GM21515 (cell line): ENCODE data around the gene CTLA4.
A peak's percentile ranks its signal among the peaks of the same experiment; 100 is the strongest.
"Not testable (repeated sequence)": the region's sequence is repeated elsewhere in the genome, so short reads cannot be mapped to it uniquely, and the experiment has no call there.

Experiments
- ATAC-seq: cut with Tn5 transposase; IDR thresholded peaks from one replicate; pipeline ENCODE4 v1.9.1; 2021; ENCODE audit not compliant: unreplicated experiment

Gene CTLA4

DNA sequence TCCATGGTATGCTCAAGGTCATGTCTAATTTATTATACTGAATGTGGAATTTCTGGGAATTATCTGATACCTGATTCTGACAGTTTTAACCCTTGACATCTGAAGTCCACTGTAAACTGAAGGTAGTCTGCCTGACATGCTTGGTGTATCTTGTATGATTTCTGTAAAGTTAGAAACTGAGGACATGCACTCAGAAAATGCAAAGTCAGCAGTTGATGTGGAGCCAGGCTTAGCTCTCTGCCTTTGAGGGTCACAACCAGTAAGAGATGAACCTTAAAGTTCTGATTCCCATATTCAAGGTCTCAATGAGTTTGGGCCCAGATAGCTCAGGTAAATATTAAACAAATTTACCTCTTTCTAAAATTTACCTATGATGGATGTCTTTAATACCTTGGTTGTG lies 12.3 kb upstream of the CTLA4 start:
- ATAC-seq = no peak

DNA sequence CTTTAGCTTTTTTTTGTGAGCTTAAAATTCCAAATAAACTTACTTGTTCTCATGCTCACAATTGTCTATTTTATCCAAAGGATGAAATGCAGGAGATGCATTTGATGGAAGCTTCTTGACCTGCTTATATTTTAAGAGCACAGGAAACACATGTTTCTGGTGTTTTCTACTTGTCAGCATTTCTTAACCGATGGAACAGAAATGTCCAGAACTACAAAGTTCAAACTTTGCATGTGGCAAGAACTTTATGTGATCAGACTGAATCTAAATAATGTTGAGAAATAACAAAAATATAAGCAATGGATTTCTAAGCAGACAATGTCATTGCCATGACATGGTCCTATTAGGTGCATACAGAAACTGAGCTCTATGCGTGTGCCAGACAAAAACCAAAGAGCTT lies 9.9 kb upstream of the CTLA4 start:
- ATAC-seq = no peak

DNA sequence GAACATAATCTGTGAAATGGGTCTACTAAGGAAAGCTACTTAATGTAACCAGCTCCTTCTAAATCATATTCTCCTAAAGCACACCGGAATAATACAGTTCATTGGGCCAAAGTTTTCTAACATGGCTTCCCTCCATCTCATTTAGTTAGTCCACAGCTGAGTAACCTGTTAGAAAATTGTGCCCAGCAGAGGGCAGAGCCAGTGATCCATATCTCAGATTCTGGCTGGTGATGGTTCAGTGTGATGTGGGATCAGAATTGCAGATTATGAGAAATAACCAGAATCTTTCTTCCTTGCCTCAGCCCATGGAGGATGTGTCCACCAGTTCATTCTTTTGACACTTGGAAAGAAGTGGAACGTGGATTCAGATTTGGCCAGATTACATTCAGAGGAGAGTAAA lies 9.4 kb upstream of the CTLA4 start:
- ATAC-seq = no peak

DNA sequence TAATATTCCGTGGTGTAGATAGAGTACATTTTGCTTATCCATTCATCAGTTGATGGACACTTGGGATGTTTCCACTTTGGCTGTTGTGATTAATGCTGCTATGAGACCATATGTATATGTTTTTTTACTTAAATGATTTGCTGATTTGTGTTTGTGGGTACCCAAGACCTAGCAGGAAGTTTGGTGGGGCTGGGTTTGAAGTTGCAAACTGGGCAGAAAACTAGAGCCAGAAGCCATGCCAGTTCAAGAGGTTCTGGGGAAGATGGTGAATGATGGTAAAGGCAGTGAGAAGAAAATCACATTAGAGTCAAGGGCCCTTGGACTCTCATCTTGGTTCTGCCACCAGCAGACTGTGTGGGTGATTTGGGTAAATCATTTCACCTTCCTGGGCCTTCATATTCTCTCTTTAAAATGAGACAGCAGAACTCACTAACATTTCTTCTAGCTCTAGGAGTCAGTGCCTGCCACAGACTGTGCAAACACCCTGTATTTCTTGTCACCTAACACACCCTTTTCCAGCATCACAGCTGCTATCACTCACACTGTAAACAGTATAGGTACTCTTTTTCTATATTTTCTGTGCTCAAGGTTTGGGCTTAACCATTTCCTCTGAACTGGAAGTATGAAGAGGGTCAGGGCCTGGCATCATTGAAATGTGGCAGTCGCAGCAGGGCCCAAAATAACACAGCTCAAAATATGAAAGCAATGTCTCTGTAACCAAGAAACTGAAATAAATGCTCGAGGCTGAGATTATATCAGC lies 8.4 kb upstream of the CTLA4 start:
- ATAC-seq = no peak

DNA sequence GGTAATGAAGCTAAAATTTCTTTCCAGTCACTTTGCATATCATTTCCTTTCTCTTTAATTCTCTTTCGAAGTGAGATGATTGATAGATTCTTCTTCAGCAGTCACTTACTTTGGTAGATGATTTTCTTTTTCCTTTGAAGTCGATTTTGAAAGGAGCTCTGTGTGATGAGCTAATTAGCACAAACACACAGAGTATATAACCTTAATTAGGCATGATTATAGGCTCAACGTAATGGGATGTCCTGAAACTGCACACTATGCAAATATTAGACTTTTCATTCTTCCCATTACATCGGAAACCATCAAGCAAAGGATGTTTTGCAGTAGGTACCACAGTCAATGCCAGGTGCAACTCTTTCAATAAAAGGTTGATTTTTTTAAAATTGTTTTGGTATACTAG lies 6.4 kb upstream of the CTLA4 start:
- no peak for ATAC-seq

DNA sequence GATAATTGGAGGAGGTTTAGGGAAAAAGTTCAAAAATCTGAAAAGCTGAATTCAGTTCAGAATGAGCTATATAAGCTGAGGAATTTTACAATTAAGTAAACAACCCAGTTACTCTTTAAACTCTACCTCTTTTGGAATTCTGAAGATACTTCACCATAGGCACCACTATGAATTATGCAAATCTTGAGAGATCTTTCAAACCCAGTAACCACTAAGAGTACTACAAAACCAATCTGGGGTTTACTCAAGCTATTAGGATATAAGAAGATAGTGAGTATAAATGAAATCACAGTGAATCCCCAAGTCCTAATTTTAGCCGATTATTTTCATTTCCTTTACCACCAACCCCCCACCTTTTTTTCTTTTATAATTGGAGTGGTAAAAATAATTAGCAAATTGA lies 6.0 kb upstream of the CTLA4 start:
- no peak for ATAC-seq

DNA sequence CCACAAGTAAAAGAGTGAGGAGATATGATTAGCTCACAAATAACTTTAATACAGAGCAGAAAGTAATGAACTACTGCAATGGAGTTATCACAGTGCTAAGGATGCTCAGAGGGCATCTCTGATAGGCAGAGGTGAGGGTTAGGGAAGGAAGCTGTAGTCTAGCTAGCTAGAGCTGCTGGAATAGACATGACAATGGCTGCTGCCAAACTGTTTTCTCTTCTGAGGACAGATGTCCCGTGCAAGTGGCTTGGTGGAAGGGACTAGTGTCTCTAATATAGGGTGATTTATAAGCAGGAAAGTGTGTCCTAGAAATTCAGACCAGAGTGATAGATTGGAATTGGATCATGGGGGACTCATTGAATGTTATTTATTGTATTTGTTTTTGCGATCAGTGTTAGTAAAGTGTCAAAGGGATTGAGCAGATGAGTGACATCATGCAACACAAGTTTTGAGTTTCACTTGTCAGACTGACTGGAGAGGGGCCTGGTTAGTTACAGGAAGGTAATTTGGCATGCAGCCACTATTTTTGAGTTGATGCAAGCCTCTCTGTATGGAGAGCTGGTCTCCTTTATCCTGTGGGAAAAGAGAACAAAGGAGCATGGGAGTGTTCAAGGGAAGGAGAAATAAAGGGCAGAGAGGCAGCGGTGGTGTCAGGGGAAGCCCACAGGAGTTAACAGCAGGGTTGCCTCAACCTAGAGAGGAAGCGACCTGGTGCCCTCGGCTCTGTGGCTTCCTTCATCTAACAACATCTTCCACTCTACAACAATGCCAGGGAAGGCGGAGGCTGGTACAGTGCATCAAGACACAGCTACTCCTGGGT lies 1.9 kb downstream of the CTLA4 start:
- no peak for ATAC-seq

DNA sequence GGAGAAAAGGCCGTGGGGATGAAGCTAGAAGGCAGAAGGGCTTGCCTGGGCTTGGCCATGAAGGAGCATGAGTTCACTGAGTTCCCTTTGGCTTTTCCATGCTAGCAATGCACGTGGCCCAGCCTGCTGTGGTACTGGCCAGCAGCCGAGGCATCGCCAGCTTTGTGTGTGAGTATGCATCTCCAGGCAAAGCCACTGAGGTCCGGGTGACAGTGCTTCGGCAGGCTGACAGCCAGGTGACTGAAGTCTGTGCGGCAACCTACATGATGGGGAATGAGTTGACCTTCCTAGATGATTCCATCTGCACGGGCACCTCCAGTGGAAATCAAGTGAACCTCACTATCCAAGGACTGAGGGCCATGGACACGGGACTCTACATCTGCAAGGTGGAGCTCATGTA lies 2.9 kb downstream of the CTLA4 start:
- ATAC-seq = no peak

DNA sequence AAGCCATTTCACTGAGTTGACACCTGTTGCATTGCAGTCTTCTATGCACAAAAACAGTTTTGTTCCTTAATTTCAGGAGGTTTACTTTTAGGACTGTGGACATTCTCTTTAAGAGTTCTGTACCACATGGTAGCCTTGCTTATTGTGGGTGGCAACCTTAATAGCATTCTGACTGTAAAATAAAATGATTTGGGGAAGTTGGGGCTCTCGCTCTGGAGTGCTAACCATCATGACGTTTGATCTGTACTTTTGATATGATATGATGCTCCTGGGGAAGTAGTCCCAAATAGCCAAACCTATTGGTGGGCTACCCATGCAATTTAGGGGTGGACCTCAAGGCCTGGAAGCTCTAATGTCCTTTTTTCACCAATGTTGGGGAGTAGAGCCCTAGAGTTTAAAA lies 3.4 kb downstream of the CTLA4 start:
- ATAC-seq = no peak

DNA sequence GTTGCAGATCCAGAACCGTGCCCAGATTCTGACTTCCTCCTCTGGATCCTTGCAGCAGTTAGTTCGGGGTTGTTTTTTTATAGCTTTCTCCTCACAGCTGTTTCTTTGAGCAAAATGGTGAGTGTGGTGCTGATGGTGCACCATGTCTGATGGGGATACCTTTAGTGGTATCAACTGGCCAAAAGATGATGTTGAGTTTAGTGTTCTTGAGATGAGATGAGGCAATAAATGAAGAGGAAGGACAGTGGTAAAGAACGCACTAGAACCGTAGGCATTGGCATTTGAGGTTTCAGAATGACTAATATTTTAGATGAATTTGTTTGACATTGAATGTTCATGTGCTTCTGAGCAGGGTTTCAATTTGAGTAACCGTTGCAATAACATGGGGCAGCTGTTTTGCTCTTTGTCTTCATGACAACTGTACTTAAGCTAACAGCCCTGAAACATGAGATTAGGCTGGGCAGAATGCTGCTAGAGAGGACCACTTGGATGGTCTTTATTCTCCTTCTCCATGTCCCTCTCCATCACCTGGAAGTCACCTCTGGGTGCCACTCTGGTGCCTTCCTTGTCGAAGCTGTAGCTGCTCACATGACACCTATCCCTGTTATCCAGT lies 3.9 kb downstream of the CTLA4 start:
- peak; percentile 94 for ATAC-seq

DNA sequence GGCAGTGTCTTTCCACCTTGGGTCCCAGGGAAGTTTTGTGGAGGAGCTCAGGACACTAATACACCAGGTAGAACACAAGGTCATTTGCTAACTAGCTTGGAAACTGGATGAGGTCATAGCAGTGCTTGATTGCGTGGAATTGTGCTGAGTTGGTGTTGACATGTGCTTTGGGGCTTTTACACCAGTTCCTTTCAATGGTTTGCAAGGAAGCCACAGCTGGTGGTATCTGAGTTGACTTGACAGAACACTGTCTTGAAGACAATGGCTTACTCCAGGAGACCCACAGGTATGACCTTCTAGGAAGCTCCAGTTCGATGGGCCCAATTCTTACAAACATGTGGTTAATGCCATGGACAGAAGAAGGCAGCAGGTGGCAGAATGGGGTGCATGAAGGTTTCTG lies 5.9 kb downstream of the CTLA4 start:
- no peak for ATAC-seq

DNA sequence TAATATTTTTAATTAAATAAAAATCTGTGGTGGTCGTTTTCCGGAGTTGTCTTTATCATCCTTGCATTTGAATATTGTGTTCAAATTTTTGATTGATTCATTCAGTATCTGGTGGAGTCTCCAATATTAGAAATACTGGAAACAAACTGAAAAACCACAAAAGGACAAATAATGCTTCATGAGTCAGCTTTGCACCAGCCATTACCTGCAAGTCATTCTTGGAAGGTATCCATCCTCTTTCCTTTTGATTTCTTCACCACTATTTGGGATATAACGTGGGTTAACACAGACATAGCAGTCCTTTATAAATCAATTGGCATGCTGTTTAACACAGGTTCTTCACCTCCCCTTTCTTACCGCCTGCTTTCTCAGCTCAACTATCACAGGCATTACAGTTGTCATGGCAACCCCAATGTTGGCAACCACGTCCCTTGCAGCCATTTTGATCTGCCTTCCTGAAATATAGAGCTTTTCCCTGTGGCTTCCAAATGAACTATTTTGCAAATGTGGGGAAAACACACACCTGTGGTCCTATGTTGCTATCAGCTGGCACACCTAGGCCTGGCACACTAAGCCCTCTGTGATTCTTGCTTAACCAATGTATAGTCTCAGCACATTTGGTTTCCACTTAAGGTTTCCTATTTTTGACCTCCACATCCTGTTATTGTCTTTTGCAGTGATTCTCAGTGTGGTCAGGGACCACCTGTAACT lies 6.5 kb downstream of the CTLA4 start:
- no peak for ATAC-seq

DNA sequence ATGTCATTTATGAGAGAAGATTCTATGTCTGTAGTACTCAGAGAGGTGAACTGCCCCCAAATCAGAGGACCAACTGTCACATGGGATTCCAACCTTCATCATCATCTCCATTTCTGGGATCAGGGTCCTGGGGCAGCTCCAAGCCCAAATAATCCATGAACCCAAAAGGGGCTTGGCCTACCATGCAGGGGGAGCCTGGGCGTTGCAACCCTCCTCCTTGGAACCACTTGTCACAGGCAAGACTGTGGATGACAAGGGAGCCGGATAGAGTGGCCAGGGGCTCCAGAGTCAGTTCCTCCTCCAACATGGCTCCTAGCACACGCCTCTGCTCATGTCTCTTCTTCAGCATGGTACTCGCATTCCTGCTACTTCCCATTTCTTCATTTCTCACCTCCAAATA lies 7.9 kb downstream of the CTLA4 start:
- ATAC-seq = no peak

DNA sequence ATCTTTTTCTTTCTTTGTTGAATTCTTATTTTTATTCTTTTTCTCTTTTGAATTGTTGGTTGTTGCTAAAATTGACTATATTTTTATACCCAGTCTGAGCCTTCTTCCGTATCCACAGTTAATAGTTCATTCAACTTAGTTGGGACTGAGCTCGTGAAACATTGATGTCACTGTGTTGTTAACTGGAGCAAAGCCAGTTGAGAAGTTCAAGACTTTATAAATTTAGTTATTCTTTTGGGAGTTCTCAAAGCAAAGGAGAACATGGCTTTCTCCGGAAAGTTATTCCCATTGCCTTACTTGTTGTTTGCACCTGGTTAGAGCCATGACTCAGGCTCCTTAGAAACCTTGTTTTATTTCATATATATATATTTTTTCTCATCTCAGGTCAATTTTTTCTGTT lies 8.8 kb downstream of the CTLA4 start:
- ATAC-seq = no peak

DNA sequence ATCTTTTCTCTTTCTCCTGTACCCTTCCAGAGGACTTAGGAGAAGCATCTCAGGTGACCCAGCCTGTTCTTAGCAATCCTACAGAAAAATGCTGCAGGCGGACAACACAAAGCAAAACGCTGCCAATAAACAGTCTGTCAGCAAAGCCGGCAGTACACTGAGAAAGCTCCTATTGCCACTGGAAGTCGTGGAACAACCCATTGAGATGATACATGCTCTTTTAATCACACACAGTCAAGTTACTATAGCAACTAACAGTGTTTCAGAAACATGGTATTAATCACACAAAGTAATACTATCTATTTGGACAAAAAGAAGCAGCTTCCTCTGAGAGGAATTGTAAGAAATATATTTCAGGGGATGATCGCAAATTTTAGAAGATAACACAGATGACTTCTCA lies 10.5 kb downstream of the CTLA4 start:
- no peak for ATAC-seq

DNA sequence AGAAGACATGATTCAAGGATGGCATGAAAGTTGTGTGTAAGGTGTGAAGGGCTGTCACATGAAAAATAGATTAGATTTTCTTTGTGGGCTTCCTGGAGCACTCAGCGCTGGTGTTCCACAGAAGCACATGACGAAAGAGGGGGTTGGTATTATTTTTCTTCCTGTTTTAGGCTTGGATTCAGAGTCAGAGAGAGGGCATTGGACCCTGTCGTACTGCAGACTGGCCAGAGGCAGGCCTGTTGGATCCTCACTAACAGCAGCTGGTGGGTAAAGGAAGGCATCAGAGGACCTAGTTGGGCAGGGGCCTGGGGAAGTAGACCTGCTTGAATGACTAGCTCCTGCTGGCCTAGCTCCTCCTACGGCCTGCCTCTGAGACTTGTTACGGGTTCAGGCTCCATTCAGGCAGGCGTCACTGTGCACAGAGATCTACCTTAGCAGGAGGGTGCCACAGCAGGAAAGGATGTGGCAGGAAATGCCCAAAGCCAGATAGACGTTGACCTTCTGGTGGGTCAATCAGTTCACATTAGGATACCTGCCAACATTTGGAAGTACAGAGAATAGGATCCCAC lies 13.1 kb downstream of the CTLA4 start:
- ATAC-seq = no peak

DNA sequence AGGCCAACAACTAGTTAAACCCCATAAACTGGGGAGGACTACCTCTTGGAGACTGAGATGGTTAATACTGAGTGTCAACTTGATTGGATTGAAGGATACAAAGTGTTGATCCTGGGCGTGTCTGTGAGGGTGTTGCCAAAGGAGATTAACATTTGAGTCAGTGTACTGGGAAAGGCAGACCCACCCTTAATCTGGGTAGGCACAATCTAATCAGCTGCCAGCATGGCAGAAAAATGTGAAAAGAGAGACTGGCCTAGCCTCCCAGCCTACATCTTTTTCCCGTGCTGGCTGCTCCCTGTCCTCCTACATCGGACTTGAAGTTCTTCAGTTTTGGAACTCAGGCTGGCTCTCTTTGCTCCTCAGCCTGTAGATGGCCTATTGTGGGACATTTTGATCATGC lies 13.6 kb downstream of the CTLA4 start:
- ATAC-seq = not testable (repeated sequence)

DNA sequence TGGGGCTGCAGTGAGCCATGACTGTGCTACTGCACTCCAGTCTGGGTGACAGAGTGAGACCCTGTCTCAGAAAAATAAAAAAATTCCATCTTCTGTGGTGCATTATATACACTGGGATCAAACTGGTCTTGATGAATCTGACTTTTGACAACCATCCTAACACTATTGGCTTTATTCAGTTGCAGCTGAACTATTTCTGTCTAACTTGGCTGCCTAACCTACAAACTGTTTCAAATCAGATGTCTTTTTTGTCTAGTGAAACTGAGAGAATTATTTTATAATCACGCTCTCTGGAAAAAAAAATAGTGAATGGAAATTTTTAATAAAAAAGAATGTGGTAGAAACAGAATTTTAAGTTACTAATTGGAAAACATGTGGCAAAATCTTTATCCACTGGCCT lies 15.0 kb downstream of the CTLA4 start:
- ATAC-seq = no peak

DNA sequence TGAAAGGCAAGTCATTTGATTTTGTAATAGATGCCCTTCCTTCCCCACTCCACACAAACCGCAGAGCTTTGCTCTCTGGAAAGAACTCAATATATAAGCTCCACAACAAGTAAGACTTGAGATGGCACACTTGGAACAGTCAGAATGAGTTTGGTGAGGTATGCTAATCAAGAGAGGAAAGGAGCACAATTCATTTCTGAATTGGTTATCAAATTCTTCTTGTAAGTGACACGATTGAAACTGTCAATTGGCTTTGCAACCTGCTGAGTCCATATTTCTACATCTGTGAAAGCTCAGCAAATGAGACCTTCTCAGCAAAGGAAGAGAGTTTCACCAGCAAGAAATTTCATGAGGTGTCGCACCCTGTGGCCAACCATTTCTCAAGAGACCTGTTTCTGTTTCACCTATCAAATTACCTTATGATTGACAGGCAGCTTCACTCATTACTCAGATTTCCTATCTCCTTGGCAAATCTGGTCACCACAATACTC lies 19.1 kb downstream of the CTLA4 start:
- no peak for ATAC-seq

DNA sequence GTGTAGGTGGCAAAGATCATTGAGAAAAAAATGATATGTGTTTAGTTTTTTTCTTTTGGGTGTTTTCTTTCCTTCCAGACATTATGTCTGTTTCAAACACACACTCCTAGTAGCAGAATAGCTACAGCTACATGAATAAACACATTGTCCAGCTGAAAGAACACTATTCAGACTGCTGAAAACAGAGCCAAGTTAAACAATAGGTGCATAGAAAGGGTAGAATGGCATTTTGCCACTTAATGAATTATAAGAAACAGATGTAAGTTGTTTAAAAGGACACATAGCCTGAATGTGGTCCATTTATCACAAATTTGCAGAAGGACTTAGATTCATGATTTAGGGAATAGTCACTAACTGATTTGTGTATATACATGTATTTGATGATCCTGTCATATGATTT lies 20.1 kb downstream of the CTLA4 start:
- no peak for ATAC-seq

DNA sequence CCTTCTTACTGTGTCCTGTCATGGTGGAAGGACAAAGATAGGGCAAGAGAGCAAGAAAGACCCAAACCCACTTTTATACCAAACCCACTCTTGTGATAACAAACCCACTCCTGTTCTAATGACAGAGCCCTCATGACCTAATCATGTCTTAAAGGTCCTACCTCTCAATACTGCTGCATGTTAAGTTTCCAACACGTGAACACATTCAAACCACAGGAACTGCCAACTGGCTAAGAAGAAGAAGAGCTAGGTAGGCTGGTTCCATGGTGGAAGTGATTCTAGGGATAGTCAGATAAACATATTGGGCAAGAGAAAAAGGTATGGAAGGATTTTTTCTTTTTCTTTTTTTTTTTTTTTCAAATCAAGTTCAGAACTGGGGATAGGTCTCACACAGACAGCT lies 22.0 kb downstream of the CTLA4 start:
- no peak for ATAC-seq
